C4-2B (cell line): ENCODE results near the gene TMC4.

Experiments
- CTCF ChIP-seq: fragments of 450-650 bp; conservative IDR thresholded peaks from 2 replicates; pipeline ENCODE4 v1.5.1; 2017; ENCODE audit warnings: mild to moderate bottlenecking
- ZFX ChIP-seq: fragments of 450-650 bp; IDR thresholded peaks from 2 replicates; pipeline ENCODE4 v1.6.1; 2017

DNA sequence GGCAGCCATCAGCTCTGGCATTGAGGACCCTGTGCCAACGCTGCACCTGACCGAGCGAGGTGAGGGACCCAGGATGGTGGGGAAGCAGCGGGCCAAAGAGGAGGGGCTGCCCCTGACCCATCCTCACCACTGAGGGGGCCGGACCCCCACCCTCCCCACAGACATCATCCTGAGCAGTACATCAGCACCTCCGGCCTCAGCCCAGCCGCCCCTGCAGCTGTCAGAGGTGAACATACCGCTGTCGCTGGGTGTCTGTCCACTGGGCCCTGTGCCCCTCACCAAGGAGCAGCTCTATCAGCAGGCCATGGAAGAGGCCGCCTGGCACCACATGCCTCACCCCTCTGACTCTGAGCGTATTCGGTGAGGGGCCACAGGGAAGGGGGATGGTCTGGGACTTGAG, 20.7 kb downstream of the TMC4 start:
- TF ChIP-seq CTCF (no peak), ZFX (no peak)
